Smooth muscle cell (in vitro differentiated cells): Measurements from ENCODE around the gene SULT2B1. TPM values are rescaled to one million over a fixed set of nuclear protein-coding genes. Genes with fewer than 3 reads are reported as not detected.

Source experiments
- DNase-seq: peaks from one replicate; lab custom pipeline; 2025; ENCODE audit not compliant: unreplicated experiment; lab: John Stamatoyannopoulos, UW
- H2AFZ ChIP-seq: fragments of 200-600 bp; sonication (generic); 2 replicates; pipeline ENCODE4 v1.6.0; 2016; ENCODE audit warnings: antibody characterized with exemption, low read depth, mild to moderate bottlenecking
- H3F3A ChIP-seq: fragments of 200-600 bp; sonication (generic); 2 replicates; pipeline ENCODE4 v1.6.0; 2017; ENCODE audit warnings: antibody characterized with exemption, low read depth
- H3K27ac ChIP-seq: fragments of 200-600 bp; sonication (generic); 2 replicates; pipeline ENCODE4 v1.5.1; 2016; ENCODE audit warnings: low read depth, mild to moderate bottlenecking
- H3K27me3 ChIP-seq: fragments of 200-600 bp; sonication (generic); 2 replicates; pipeline ENCODE4 v1.6.1; 2016; ENCODE audit warnings: low read depth, mild to moderate bottlenecking
- H3K36me3 ChIP-seq: fragments of 200-600 bp; sonication (generic); 2 replicates; pipeline ENCODE4 v1.5.1; 2016; ENCODE audit warnings: low read depth
- H3K4me1 ChIP-seq: fragments of 200-600 bp; sonication (generic); 2 replicates; pipeline ENCODE4 v1.5.1; 2016; ENCODE audit warnings: low read depth
- H3K4me2 ChIP-seq: fragments of 200-600 bp; sonication (generic); 2 replicates; pipeline ENCODE4 v1.6.0; 2016; ENCODE audit warnings: mild to moderate bottlenecking
- H3K4me3 ChIP-seq: fragments of 200-600 bp; sonication (generic); 2 replicates; pipeline ENCODE4 v1.5.1; 2016; ENCODE audit warnings: mild to moderate bottlenecking
- H3K79me2 ChIP-seq: fragments of 200-600 bp; sonication (generic); 2 replicates; pipeline ENCODE4 v1.6.0; 2016; ENCODE audit warnings: low read depth, mild to moderate bottlenecking
- H3K9ac ChIP-seq: fragments of 200-600 bp; sonication (generic); 2 replicates; pipeline ENCODE4 v1.6.0; 2016; ENCODE audit warnings: low read depth
- H3K9me3 ChIP-seq: fragments of 200-600 bp; sonication (generic); replicated peaks from 2 replicates; pipeline ENCODE4 v1.5.1; 2016; ENCODE audit warnings: low read depth
- H4K20me1 ChIP-seq: fragments of 200-600 bp; sonication (generic); 2 replicates; pipeline ENCODE4 v1.6.0; 2016; ENCODE audit warnings: low read depth
- WGBS: methylation state at CpG from one replicate; pipeline ENCODE4 v1.1.7; 2016; ENCODE audit warnings: low lambda C conversion rate; 5-methylcytosine and 5-hydroxymethylcytosine counted together
- polyA plus RNA-seq: library from polyadenylated mRNA; unstranded; fragments of >200 nt; fragmentation: Nextera tagmentation; extraction: Ambion mirVana; gene quantifications from 2 replicates; pipeline ENCODE4 v1.2.1, GENCODE V29; 2016
- total RNA-seq: library from RNA; depleted of rRNA; stranded (reverse); fragments of >200 nt; gene quantifications from 2 replicates; pipeline ENCODE4 v1.2.3, GENCODE V29; 2014
- TF ChIP-seq, protein P1 (sequence below): fragments of 200-600 bp; sonication (generic); IDR thresholded peaks from 2 replicates; pipeline ENCODE4 v1.5.1; 2017; ENCODE audit warnings: borderline replicate concordance, mild to moderate bottlenecking, antibody characterized with exemption; ENCODE audit not compliant: insufficient read depth, poor library complexity, severe bottlenecking

SULT2B1 gene
- total and polyA plus RNA-seq, 2 experiments from 2014 or later: 1.7 to 2.3 TPM

DNA sequence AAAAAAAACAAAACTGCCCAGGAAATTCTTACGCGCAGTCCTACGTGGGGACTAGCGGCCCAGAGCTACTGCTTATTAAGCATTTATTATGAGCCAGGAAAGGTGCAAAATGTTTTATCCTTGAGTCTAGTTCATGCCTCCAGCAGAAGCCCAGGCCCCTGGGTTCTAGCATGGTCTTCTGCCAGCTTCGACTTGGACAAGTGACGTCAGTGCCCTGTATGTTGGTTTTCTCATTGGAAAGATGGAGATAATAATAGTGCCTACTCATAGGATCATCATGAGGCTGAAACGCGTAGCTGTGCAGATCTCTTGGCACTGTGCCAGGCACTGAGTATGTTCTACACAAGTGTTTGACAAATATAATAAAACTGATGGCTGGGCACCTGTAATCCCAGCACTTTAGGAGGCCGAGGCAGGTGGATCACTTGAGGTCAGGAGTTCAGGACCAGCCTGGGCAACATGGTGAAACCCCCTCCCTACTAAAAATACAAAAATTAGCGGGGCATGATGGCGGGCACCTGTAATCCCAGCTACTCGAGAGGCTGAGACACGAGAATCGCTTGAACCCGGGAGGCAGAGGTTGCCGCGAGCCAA is 12.4 kb upstream of the SULT2B1 start:
- H3K4me1 ChIP-seq: no peaks in the 10 kb centered on the region
- no peaks in the 10 kb centered on the region for H3K9me3 ChIP-seq
- H3K4me3 ChIP-seq: no peak overlapping the region
- H3K9ac ChIP-seq: no peak overlapping the region
- no peaks in the 10 kb centered on the region for H4K20me1 ChIP-seq
- no peak overlapping the region for H3K4me2 ChIP-seq
- TF ChIP-seq, protein P1, sequence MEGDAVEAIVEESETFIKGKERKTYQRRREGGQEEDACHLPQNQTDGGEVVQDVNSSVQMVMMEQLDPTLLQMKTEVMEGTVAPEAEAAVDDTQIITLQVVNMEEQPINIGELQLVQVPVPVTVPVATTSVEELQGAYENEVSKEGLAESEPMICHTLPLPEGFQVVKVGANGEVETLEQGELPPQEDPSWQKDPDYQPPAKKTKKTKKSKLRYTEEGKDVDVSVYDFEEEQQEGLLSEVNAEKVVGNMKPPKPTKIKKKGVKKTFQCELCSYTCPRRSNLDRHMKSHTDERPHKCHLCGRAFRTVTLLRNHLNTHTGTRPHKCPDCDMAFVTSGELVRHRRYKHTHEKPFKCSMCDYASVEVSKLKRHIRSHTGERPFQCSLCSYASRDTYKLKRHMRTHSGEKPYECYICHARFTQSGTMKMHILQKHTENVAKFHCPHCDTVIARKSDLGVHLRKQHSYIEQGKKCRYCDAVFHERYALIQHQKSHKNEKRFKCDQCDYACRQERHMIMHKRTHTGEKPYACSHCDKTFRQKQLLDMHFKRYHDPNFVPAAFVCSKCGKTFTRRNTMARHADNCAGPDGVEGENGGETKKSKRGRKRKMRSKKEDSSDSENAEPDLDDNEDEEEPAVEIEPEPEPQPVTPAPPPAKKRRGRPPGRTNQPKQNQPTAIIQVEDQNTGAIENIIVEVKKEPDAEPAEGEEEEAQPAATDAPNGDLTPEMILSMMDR: no peak
- H2AFZ ChIP-seq: no peak overlapping the region
- no peak for DNase-seq
- 89% methylated on average over 17 of the region's 17 CpGs for WGBS
- H3F3A ChIP-seq: no peaks in the 10 kb centered on the region
- no peaks in the 10 kb centered on the region for H3K79me2 ChIP-seq
- H3K36me3 ChIP-seq: no peaks in the 10 kb centered on the region
- H3K27me3 ChIP-seq: no peaks in the 10 kb centered on the region
- H3K27ac ChIP-seq: no peak overlapping the region

DNA sequence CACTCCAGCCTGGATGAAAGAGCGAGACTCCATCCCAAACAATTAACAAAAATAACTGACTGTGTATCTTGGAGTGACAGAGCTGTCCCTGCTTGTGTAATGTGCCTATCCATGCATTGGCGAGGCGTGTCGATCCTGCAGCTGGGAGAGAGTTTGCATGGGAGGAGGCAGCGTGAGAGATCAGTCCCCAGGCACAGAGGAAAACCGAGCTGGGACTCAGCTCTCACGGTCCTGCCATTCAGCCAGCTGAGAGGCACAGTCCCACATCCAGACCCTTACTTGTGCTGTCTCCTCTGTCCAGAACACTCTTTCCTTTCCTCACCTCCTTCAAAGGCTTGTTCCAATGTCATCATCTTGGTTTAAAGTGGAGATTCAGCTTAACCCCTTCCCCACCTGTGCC is 11.9 kb upstream of the SULT2B1 start:
- no peak overlapping the region for H3K4me2 ChIP-seq
- no peaks in the 10 kb centered on the region for H3K79me2 ChIP-seq
- H3K9me3 ChIP-seq: no peaks in the 10 kb centered on the region
- DNase-seq: no peak
- 78% methylated on average over 7 of the region's 7 CpGs for WGBS
- no peak overlapping the region for H3K4me3 ChIP-seq
- no peak overlapping the region for H3K9ac ChIP-seq
- TF ChIP-seq, protein P1: no peak
- no peak overlapping the region for H2AFZ ChIP-seq
- no peaks in the 10 kb centered on the region for H4K20me1 ChIP-seq
- no peak overlapping the region for H3K27ac ChIP-seq
- H3K4me1 ChIP-seq: no peaks in the 10 kb centered on the region
- H3K27me3 ChIP-seq: no peaks in the 10 kb centered on the region
- H3F3A ChIP-seq: no peaks in the 10 kb centered on the region
- no peaks in the 10 kb centered on the region for H3K36me3 ChIP-seq

DNA sequence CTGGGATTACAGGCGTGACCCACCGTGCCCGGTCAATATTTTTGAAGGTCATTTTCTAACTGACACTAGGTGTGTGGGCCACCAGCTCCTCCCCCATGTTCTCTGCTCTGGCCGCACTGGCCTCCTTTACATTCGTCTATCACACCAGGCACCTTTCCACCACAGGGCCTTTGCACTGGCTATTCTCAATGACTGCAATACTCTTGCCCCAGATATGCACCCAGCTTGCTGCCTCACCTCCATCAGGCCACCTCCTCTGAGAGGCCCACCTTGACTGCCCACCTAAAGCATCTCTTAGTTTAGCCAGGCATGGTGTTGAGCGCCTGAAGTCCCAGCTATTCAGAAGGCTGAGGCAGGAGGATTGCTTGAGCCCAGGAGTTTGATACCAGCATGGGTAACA is 10.2 kb upstream of the SULT2B1 start:
- no peaks in the 10 kb centered on the region for H4K20me1 ChIP-seq

More for the DNA sequence above, 10.2 kb upstream of the SULT2B1 start:
- DNase-seq: no peak
- H3F3A ChIP-seq: no peaks in the 10 kb centered on the region
- no peak overlapping the region for H3K4me3 ChIP-seq
- H2AFZ ChIP-seq: no peak overlapping the region
- H3K9ac ChIP-seq: no peak overlapping the region
- TF ChIP-seq, protein P1: no peak
- no peak overlapping the region for H3K27ac ChIP-seq
- no peaks in the 10 kb centered on the region for H3K27me3 ChIP-seq
- no peaks in the 10 kb centered on the region for H3K79me2 ChIP-seq
- no peak overlapping the region for H3K4me2 ChIP-seq
- no peaks in the 10 kb centered on the region for H3K36me3 ChIP-seq
- no peaks in the 10 kb centered on the region for H3K4me1 ChIP-seq
- 98% methylated on average over 6 of the region's 6 CpGs for WGBS
- H3K9me3 ChIP-seq: no peaks in the 10 kb centered on the region
